ENCODE data around the gene SSPN.

Gene SSPN

GRCh38 chr12:26241080-26241479 is 45.7 kb downstream of the SSPN start:
- no peak for DNase-seq (ENCODE audit: low read depth)
- no peak overlapping the region for H3K4me3 ChIP-seq (ENCODE audit: low read depth, low read length)
- TF ChIP-seq CTCF (IDR thresholded peaks at IDR 0.05; ENCODE audit: insufficient read depth, low read depth, low read length, missing control alignments): no peak

- no peak for DNase-seq (ENCODE audit: low read depth)
- no peak overlapping the region for H3K4me3 ChIP-seq (ENCODE audit: low read depth, low read length)
- no peak for TF ChIP-seq CTCF (IDR thresholded peaks at IDR 0.05; ENCODE audit: insufficient read depth, low read depth, low read length, missing control alignments)
Observed at GRCh38 chr12:26242683-26243082, 47.3 kb downstream of the SSPN start.

GRCh38 chr12:26244503-26244902 is 49.1 kb downstream of the SSPN start:
- H3K4me3 ChIP-seq (ENCODE audit: low read depth, low read length): no peak overlapping the region
- no peak for TF ChIP-seq CTCF (IDR thresholded peaks at IDR 0.05; ENCODE audit: insufficient read depth, low read depth, low read length, missing control alignments)
- no peak for DNase-seq (ENCODE audit: low read depth)

- no peak for TF ChIP-seq CTCF (IDR thresholded peaks at IDR 0.05; ENCODE audit: insufficient read depth, low read depth, low read length, missing control alignments)
- no peak overlapping the region for H3K4me3 ChIP-seq (ENCODE audit: low read depth, low read length)
- peak; percentile 8 for DNase-seq (ENCODE audit: low read depth)
Observed at GRCh38 chr12:26245175-26245942, 50.0 kb downstream of the SSPN start.

- DNase-seq (ENCODE audit: low read depth): peak; percentile 6
- H3K4me3 ChIP-seq (ENCODE audit: low read depth, low read length): no peak overlapping the region
- TF ChIP-seq CTCF (IDR thresholded peaks at IDR 0.05; ENCODE audit: insufficient read depth, low read depth, low read length, missing control alignments): no peak
Observed at GRCh38 chr12:26246483-26247164, 51.3 kb downstream of the SSPN start.

GRCh38 chr12:26247873-26248272 is 52.5 kb downstream of the SSPN start:
- H3K4me3 ChIP-seq (ENCODE audit: low read depth, low read length): no peak overlapping the region
- TF ChIP-seq CTCF (IDR thresholded peaks at IDR 0.05; ENCODE audit: insufficient read depth, low read depth, low read length, missing control alignments): no peak
- DNase-seq (ENCODE audit: low read depth): no peak

Data from GM12865 (cell line).